ENCODE data around the gene FLRT1.

DNA sequence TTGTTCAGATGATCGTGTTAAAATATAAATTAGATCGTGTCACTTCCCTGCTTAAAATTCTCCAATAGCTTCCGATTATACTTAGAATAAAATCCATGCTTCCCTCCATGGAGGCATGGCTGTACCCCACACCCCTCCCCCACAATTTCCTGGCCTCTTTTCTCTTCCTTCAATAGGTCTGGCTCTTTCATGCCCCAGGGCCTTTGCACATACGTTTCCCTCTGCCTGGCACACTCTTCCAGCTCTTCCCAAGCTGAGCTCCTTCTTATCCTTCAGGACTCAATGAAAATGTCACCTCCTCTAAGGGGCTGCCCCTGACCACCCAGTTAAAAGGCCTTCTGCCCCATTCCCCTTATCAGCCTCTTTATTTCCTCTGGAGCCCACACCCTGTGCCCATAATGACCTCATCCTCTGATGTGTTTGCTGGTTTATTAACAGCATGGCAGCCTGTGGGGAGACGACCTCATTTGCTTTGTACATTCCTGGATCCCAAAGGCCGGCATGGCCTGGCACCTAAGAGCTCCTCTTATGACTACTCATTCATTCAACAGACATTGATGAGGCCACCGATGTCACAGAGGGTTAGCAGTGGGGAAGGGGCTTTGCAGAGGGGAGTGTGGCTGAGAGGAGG lies 9.0 kb upstream of the FLRT1 start:
- no peak for TF ChIP-seq CTCF (conservative IDR thresholded peaks at IDR 0.05)
- no peak for TF ChIP-seq EZH2 (IDR thresholded peaks at IDR 0.05; ENCODE audit: low read depth)
